Vagina (tissue), 2 donors: Measurements from ENCODE around the gene ELP1. TPM values are rescaled to one million over a fixed set of nuclear protein-coding genes. Genes with fewer than 3 reads are reported as not detected.

ENCODE experiments used
- DNase-seq, 2 donors: peaks; one replicate each; pipeline ENCODE4 v3.0.0-alpha.2; 2017; ENCODE audit errors: extremely low spot score in 2 of 2
- H3K27ac ChIP-seq: fragments of 200-600 bp; sonication (generic); one replicate; pipeline ENCODE4 v1.5.1; 2019
- H3K27me3 ChIP-seq: fragments of 200-600 bp; sonication (generic); one replicate; pipeline ENCODE4 v1.5.1; 2019
- H3K36me3 ChIP-seq, 2 donors: fragments of 200-600 bp; sonication (generic); one replicate each; pipeline ENCODE4 v1.5.1; 2017 to 2019
- H3K4me1 ChIP-seq: fragments of 200-600 bp; sonication (generic); one replicate; pipeline ENCODE4 v1.5.1; 2019
- H3K4me3 ChIP-seq, 2 donors: fragments of 200-600 bp; sonication (generic); 1 replicate in 1 of 2; 2 replicates in 1 of 2; pipeline ENCODE4 v1.5.1; 2016 to 2019
- H3K9me3 ChIP-seq: fragments of 200-600 bp; sonication (generic); one replicate; pipeline ENCODE4 v1.5.1; 2019
- CTCF ChIP-seq, 3 experiments: fragments of 450-650 bp in 2 of 3; fragments of 200-600 bp in 1 of 3; sonication (generic) in 1 of 3; IDR thresholded peaks; one replicate each; pipeline ENCODE4 v1.5.1; 2017 to 2019; ENCODE audit warnings: antibody characterized with exemption in 3 of 3, mild to moderate bottlenecking in 2 of 3, moderate library complexity in 2 of 3
- POLR2A ChIP-seq, 2 donors: fragments of 450-650 bp; IDR thresholded peaks; one replicate each; pipeline ENCODE4 v1.6.1; 2017; ENCODE audit warnings: antibody characterized with exemption in 2 of 2, mild to moderate bottlenecking in 2 of 2, moderate library complexity in 2 of 2
- POLR2AphosphoS5 ChIP-seq, 2 donors: sonication (generic); formaldehyde crosslinking; IDR thresholded peaks; one replicate each; pipeline ENCODE4 v1.9.0; 2017; ENCODE audit warnings: antibody characterized with exemption in 2 of 2, mild to moderate bottlenecking in 2 of 2, low read depth in 1 of 2; ENCODE audit not compliant: insufficient read depth in 1 of 2
- intact Hi-C: fragments of 100-400 bp; cut with DNase I; formaldehyde crosslinking; loops from one replicate; pipeline ENCODE4 v1.15.1; 2023
- total RNA-seq: library from RNA; depleted of rRNA; stranded (reverse); fragments of >200 nt; gene quantifications from one replicate; pipeline ENCODE4 v1.2.3, GENCODE V29; 2016

The ELP1 gene
- total RNA-seq, 1 donor from 2014 or later, result 16.9 TPM

GRCh38 chr9:108876425-108876824 is 57.5 kb downstream of the ELP1 start:
- TF ChIP-seq POLR2AphosphoS5 (IDR thresholded peaks at IDR 0.05; ENCODE audit: insufficient read depth in 1 of 2, low read depth in 1 of 2) (no peak), CTCF (IDR thresholded peaks at IDR 0.05) (no peak), POLR2A (IDR thresholded peaks at IDR 0.05) (no peak)
- H3K9me3 ChIP-seq, result peaks cover 5% of the 10 kb centered on the region
- intact Hi-C loops, result no loop called here
- no peak for DNase-seq
- H3K36me3 ChIP-seq, result peaks cover 0 to 91% of the 10 kb centered on the region in 2 donors
- H3K4me3 ChIP-seq, result no peak overlapping the region
- no peaks in the 10 kb centered on the region for H3K4me1 ChIP-seq
- no peaks in the 10 kb centered on the region for H3K27me3 ChIP-seq
- H3K27ac ChIP-seq, result no peak overlapping the region

GRCh38 chr9:108874058-108874788 is 59.7 kb downstream of the ELP1 start:
- no peaks in the 10 kb centered on the region for H3K27me3 ChIP-seq
- TF ChIP-seq CTCF (IDR thresholded peaks at IDR 0.05), result no peak
- no peak for TF ChIP-seq POLR2AphosphoS5 (IDR thresholded peaks at IDR 0.05; ENCODE audit: insufficient read depth in 1 of 2, low read depth in 1 of 2)
- no peak for TF ChIP-seq POLR2A (IDR thresholded peaks at IDR 0.05)
- H3K4me3 ChIP-seq, result no peak overlapping the region
- intact Hi-C loops, result no loop called here
- no peak overlapping the region for H3K27ac ChIP-seq
- no peaks in the 10 kb centered on the region for H3K4me1 ChIP-seq
- peaks cover 0 to 79% of the 10 kb centered on the region in 2 donors for H3K36me3 ChIP-seq
- no peak for DNase-seq
- peaks cover 5% of the 10 kb centered on the region for H3K9me3 ChIP-seq

GRCh38 chr9:108869092-108869725 is 64.7 kb downstream of the ELP1 start:
- H3K27ac ChIP-seq, result no peak overlapping the region
- peaks cover 5% of the 10 kb centered on the region for H3K9me3 ChIP-seq
- TF ChIP-seq POLR2A (IDR thresholded peaks at IDR 0.05), result no peak
- no peak for TF ChIP-seq CTCF (IDR thresholded peaks at IDR 0.05)
- no peak for TF ChIP-seq POLR2AphosphoS5 (IDR thresholded peaks at IDR 0.05; ENCODE audit: insufficient read depth in 1 of 2, low read depth in 1 of 2)
- DNase-seq, result no peak
- intact Hi-C loops, result no loop called here
- H3K27me3 ChIP-seq, result no peaks in the 10 kb centered on the region
- H3K4me3 ChIP-seq, result no peak overlapping the region
- H3K4me1 ChIP-seq, result no peaks in the 10 kb centered on the region
- H3K36me3 ChIP-seq, result peaks cover 0 to 43% of the 10 kb centered on the region in 2 donors

- H3K9me3 ChIP-seq, result peaks cover 5% of the 10 kb centered on the region
- H3K27me3 ChIP-seq, result no peaks in the 10 kb centered on the region
- no peak for DNase-seq
- H3K27ac ChIP-seq, result no peak overlapping the region
- no peak overlapping the region for H3K4me3 ChIP-seq
- TF ChIP-seq POLR2A (IDR thresholded peaks at IDR 0.05), result no peak
- no peak for TF ChIP-seq CTCF (IDR thresholded peaks at IDR 0.05)
- no peak for TF ChIP-seq POLR2AphosphoS5 (IDR thresholded peaks at IDR 0.05; ENCODE audit: insufficient read depth in 1 of 2, low read depth in 1 of 2)
- peaks cover 0 to 30% of the 10 kb centered on the region in 2 donors for H3K36me3 ChIP-seq
- H3K4me1 ChIP-seq, result no peaks in the 10 kb centered on the region
- intact Hi-C loops, result no loop called here
These were observed 66.1 kb downstream of the ELP1 start for GRCh38 chr9:108867829-108868228.

GRCh38 chr9:108867116-108867515 is 66.8 kb downstream of the ELP1 start:
- no peak for TF ChIP-seq POLR2A (IDR thresholded peaks at IDR 0.05)
- no peak for TF ChIP-seq POLR2AphosphoS5 (IDR thresholded peaks at IDR 0.05; ENCODE audit: insufficient read depth in 1 of 2, low read depth in 1 of 2)
- TF ChIP-seq CTCF (IDR thresholded peaks at IDR 0.05), result no peak
- intact Hi-C loops, result no loop called here
- Histone ChIP-seq H3K4me1 (no peaks in the 10 kb centered on the region), H3K4me3 (no peak overlapping the region), H3K27ac (no peak overlapping the region), H3K9me3 (peaks cover 5% of the 10 kb centered on the region), H3K27me3 (no peaks in the 10 kb centered on the region), H3K36me3 (peaks cover 0 to 23% of the 10 kb centered on the region in 2 donors)
- no peak for DNase-seq
